NT2/D1 (cell line): Measurements from ENCODE around the gene ZBTB20.

Source experiments
- YY1 ChIP-seq: IDR thresholded peaks from 2 replicates; pipeline ENCODE4 v1.6.1; 2011; ENCODE audit not compliant: insufficient read length, insufficient read depth
- ZNF274 ChIP-seq: IDR thresholded peaks from 2 replicates; pipeline ENCODE4 v1.6.1; 2011; ENCODE audit warnings: mild to moderate bottlenecking, low read depth, low read length

DNA sequence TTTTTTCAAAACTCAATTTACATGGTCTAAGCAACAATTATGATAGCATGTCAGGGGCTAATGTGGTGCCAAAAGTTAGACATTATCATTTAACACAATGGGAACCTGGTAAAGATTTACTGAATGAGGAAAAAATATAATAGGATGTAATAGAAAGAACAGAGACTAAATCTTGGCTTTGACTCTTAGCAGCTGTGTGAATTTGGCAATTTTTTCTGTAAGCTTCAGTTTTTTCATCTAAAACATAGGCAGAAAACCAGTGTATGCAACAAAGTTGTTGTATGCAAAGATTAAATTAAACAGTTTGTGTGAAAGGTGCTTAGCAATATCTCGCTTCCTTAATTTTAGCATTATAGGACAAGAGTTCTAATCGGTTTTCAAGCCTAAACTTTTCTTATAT is 57.6 kb downstream of the ZBTB20 start:
- no peak for TF ChIP-seq ZNF274
- no peak for TF ChIP-seq YY1
